H1 (cell line): ENCODE measurements around the gene MRPS6.

Experiments used
- CHD2 ChIP-seq: IDR thresholded peaks from 2 replicates; pipeline ENCODE4 v1.6.1; 2012; ENCODE audit warnings: low read length, improper control_type of control experiment
- CTCF ChIP-seq, 3 experiments: IDR thresholded peaks; 1 replicate in 2 of 3; 2 replicates in 1 of 3; pipeline versions ENCODE4 v1.5.1 to v1.6.1; 2011; ENCODE audit warnings: low read length in 3 of 3, mild to moderate bottlenecking in 3 of 3, inconsistent platforms in 2 of 3, low read depth in 1 of 3, moderate library complexity in 1 of 3; ENCODE audit not compliant: insufficient read depth in 1 of 3; ENCODE audit errors: control extremely low read depth in 1 of 3
- EZH2 ChIP-seq: fragments of 200-600 bp; sonication (generic); IDR thresholded peaks from 2 replicates; pipeline ENCODE4 v1.7.1; 2012; ENCODE audit warnings: low read depth, mild to moderate bottlenecking, moderate library complexity, low read length, inconsistent platforms; ENCODE audit not compliant: severe bottlenecking
- SIN3A ChIP-seq, 2 experiments: IDR thresholded peaks in 1 of 2; conservative IDR thresholded peaks in 1 of 2; 2 replicates each; pipeline ENCODE4 v1.6.1; 2011 to 2012; ENCODE audit warnings: low read length in 2 of 2, improper control_type of control experiment in 1 of 2, low read depth in 1 of 2, mild to moderate bottlenecking in 1 of 2

- TF ChIP-seq EZH2 (no peak), CTCF (IDR thresholded peaks at IDR 0.05; ENCODE audit: control extremely low read depth in 1 of 3, insufficient read depth in 1 of 3, low read depth in 1 of 3, low read length in 3 of 3) (no peak), SIN3A (conservative IDR thresholded peaks at IDR 0.05 in 1 of 2, IDR thresholded peaks at IDR 0.05 in 1 of 2; ENCODE audit: low read depth in 1 of 2, low read length in 2 of 2) (no peak), CHD2 (no peak)
Measured at GRCh38 chr21:34037009-34037795, 36.2 kb upstream of the MRPS6 start.
